Esophagus squamous epithelium (tissue), 4 donors: ENCODE data around the gene C15orf62.

Experiments
- CTCF ChIP-seq, 6 experiments: fragments of 450-650 bp in 4 of 6; fragments of 200-600 bp in 2 of 6; sonication (generic) in 2 of 6; IDR thresholded peaks; one replicate each; pipeline ENCODE4 v1.5.1; 2016 to 2019; ENCODE audit warnings: antibody characterized with exemption in 6 of 6, mild to moderate bottlenecking in 4 of 6, moderate library complexity in 4 of 6
- POLR2A ChIP-seq, 4 donors: fragments of 450-650 bp; IDR thresholded peaks; one replicate each; pipeline ENCODE4 v1.6.1; 2017; ENCODE audit warnings: antibody characterized with exemption in 4 of 4, mild to moderate bottlenecking in 4 of 4, moderate library complexity in 3 of 4

DNA sequence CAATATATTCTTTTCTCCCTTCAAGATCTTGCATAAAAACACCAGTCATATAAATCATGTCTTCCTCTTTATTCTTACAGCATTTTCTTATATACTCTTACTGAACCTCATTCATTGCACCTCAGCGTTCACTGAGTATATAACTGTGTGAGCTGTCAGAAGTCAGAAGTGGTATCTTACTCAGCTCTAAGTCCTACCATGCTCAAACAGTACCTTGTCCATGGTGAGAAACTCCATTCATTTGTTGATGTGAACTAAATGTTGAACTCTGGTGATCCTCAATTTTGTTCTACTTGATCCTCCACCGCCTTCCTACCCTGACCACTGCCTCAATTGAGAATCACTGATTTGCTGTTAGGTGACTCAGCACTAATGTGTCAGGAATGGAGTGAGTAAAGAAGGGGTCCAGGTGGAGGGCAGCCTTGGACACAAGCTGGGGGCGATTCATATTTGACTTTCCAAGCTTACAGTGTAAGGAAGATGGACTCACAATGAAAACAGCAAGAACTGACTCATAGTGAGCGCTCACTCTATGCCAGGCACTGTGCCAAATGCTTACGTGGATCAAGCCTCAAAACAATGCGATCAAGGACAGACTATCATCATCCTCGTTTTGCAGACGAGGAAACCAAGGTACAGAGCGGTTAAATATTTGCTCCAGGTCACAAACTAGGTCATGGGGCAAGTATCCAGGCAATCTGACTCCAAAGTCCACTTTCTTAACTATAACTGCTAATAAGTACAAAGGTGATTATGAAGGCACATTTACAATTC is 23.6 kb downstream of the C15orf62 start:
- TF ChIP-seq POLR2A (IDR thresholded peaks at IDR 0.05), result no peak
- no peak for TF ChIP-seq CTCF (IDR thresholded peaks at IDR 0.05)
